HepG2 (cell line): ENCODE data around the gene IL17F. TPM values are rescaled to one million over a fixed set of nuclear protein-coding genes. Genes with fewer than 3 reads are reported as not detected.

Source experiments
- CEBPB ChIP-seq: IDR thresholded peaks from 2 replicates; pipeline ENCODE4 v1.6.1; 2011; ENCODE audit warnings: low read depth, low read length, improper control_type of control experiment, borderline replicate concordance
- KDM4B ChIP-seq: sonication (generic); formaldehyde crosslinking; IDR thresholded peaks from 2 replicates; pipeline ENCODE4 v1.4.0; 2020; ENCODE audit warnings: missing genetic modification reagents
- SRF ChIP-seq: IDR thresholded peaks from 2 replicates; pipeline ENCODE4 v1.6.1; 2011; ENCODE audit warnings: mild to moderate bottlenecking, low read depth, low read length, moderate library complexity
- STAG1 ChIP-seq: sonication (generic); formaldehyde crosslinking; IDR thresholded peaks from 2 replicates; pipeline ENCODE4 v1.4.0; 2020; ENCODE audit warnings: missing genetic modification reagents
- TGIF2 ChIP-seq: IDR thresholded peaks from 2 replicates; pipeline ENCODE4 v1.6.1; 2016; ENCODE audit warnings: control low read depth, missing compliant biosample characterization
- TOE1 ChIP-seq: sonication (generic); formaldehyde crosslinking; IDR thresholded peaks from 2 replicates; pipeline ENCODE4 v1.4.0; 2020; ENCODE audit warnings: mild to moderate bottlenecking, missing genetic modification reagents
- ZFP62 ChIP-seq: sonication (generic); formaldehyde crosslinking; IDR thresholded peaks from 2 replicates; pipeline ENCODE4 v1.4.0; 2020; ENCODE audit warnings: missing genetic modification reagents
- ZNF138 ChIP-seq: sonication (generic); formaldehyde crosslinking; IDR thresholded peaks from 2 replicates; pipeline ENCODE4 v1.5.0; 2020; ENCODE audit warnings: mild to moderate bottlenecking, low read depth, missing genetic modification reagents
- ZNF496 ChIP-seq: sonication (generic); formaldehyde crosslinking; IDR thresholded peaks from 2 replicates; pipeline ENCODE4 v1.8.1; 2023; ENCODE audit warnings: mild to moderate bottlenecking, moderate library complexity, missing genetic modification reagents; ENCODE audit not compliant: insufficient replicate concordance
- ZNF644 ChIP-seq: IDR thresholded peaks from 2 replicates; pipeline ENCODE4 v1.6.1; 2016; ENCODE audit warnings: low read depth
- ZNF766 ChIP-seq: sonication (generic); formaldehyde crosslinking; IDR thresholded peaks from 2 replicates; pipeline ENCODE4 v1.5.0; 2020; ENCODE audit warnings: missing genetic modification reagents, borderline replicate concordance
- polyA plus RNA-seq, 8 experiments: library from polyadenylated mRNA; depleted of rRNA in 3 of 8; stranded (reverse) in 7 of 8; unstranded in 1 of 8; fragments of >200 nt; fragmentation: Illumina TruSeq in 4 of 8; extraction: Trizol in 4 of 8; gene quantifications; 2 replicates each; pipeline versions ENCODE4 v1.2.1 to v1.2.3, GENCODE V29; 2011 to 2016; ENCODE audit warnings: low read depth in 4 of 8, missing spikeins in 1 of 8, mixed read lengths in 1 of 8; ENCODE audit not compliant: insufficient read depth in 1 of 8
- total RNA-seq, 5 experiments: library from RNA; depleted of rRNA; stranded (reverse); fragments of >200 nt; fragmentation: Illumina TruSeq; extraction: Trizol; gene quantifications; 2 replicates each; pipeline ENCODE4 v1.2.3, GENCODE V29; 2016; ENCODE audit warnings: low read depth in 1 of 5
- TF ChIP-seq, protein P1 (sequence below): sonication (generic); formaldehyde crosslinking; IDR thresholded peaks from 2 replicates; pipeline ENCODE4 v1.4.0; 2020; ENCODE audit warnings: missing genetic modification reagents
- TF ChIP-seq, protein P2 (sequence below): sonication (generic); formaldehyde crosslinking; IDR thresholded peaks from 2 replicates; pipeline ENCODE4 v1.9.0; 2021; ENCODE audit warnings: missing genetic modification reagents, borderline replicate concordance
- TF ChIP-seq, protein P3 (sequence below): sonication (generic); formaldehyde crosslinking; IDR thresholded peaks from 2 replicates; pipeline ENCODE4 v1.9.0; 2021; ENCODE audit warnings: missing genetic modification reagents, mild to moderate bottlenecking, borderline replicate concordance
- TF ChIP-seq, protein P4 (sequence below): IDR thresholded peaks from 2 replicates; pipeline ENCODE4 v1.6.1; 2016; ENCODE audit warnings: low read depth, borderline replicate concordance
- TF ChIP-seq, protein P5 (sequence below): fragments of 450-650 bp; IDR thresholded peaks from 2 replicates; pipeline ENCODE4 v1.6.1; 2017; ENCODE audit warnings: mild to moderate bottlenecking

Gene IL17F
- total and polyA plus RNA-seq, 2 of the 13 experiments (the other 11 are each of a cell fraction or from before 2014, with no cell fraction given), result not detected

DNA sequence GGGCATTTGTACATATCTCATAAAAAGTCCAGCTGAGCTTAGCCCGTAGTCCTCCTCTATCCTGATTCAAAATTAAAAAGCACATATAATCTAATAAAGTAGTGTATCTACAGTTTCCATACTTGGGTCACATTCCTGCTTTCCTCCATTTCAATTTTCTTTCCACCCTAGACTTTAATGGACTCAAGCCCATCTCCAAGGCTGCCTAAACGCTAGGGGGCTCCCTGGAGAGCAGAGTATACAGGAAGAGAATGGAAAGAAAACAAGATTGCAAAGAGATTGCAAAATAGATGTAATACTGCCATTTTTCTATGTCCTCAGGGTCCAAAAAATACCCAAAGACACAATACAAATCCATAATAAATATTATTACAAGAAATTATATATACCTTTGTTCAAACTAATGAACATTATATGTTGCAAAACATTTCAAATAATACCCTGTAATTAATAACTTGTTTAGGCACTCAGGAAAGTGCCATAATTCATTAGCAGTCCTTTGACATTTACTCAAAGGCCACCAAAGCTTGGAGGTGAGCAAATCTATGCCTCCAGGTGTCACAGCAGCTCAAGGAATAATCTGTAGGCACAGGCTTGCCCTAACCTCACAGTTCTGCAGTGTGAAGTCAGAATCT lies 42.6 kb upstream of the IL17F start (continued):
- TF ChIP-seq, protein P1, sequence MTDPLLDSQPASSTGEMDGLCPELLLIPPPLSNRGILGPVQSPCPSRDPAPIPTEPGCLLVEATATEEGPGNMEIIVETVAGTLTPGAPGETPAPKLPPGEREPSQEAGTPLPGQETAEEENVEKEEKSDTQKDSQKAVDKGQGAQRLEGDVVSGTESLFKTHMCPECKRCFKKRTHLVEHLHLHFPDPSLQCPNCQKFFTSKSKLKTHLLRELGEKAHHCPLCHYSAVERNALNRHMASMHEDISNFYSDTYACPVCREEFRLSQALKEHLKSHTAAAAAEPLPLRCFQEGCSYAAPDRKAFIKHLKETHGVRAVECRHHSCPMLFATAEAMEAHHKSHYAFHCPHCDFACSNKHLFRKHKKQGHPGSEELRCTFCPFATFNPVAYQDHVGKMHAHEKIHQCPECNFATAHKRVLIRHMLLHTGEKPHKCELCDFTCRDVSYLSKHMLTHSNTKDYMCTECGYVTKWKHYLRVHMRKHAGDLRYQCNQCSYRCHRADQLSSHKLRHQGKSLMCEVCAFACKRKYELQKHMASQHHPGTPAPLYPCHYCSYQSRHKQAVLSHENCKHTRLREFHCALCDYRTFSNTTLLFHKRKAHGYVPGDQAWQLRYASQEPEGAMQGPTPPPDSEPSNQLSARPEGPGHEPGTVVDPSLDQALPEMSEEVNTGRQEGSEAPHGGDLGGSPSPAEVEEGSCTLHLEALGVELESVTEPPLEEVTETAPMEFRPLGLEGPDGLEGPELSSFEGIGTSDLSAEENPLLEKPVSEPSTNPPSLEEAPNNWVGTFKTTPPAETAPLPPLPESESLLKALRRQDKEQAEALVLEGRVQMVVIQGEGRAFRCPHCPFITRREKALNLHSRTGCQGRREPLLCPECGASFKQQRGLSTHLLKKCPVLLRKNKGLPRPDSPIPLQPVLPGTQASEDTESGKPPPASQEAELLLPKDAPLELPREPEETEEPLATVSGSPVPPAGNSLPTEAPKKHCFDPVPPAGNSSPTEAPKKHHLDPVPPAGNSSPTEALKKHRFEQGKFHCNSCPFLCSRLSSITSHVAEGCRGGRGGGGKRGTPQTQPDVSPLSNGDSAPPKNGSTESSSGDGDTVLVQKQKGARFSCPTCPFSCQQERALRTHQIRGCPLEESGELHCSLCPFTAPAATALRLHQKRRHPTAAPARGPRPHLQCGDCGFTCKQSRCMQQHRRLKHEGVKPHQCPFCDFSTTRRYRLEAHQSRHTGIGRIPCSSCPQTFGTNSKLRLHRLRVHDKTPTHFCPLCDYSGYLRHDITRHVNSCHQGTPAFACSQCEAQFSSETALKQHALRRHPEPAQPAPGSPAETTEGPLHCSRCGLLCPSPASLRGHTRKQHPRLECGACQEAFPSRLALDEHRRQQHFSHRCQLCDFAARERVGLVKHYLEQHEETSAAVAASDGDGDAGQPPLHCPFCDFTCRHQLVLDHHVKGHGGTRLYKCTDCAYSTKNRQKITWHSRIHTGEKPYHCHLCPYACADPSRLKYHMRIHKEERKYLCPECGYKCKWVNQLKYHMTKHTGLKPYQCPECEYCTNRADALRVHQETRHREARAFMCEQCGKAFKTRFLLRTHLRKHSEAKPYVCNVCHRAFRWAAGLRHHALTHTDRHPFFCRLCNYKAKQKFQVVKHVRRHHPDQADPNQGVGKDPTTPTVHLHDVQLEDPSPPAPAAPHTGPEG (CRISPR knock-in tag), result no peak
- TF ChIP-seq TOE1 (0 out of 2 replicates have a peak, but pooled peaks have one; percentile 18), ZFP62 (CRISPR knock-in tag) (no peak), SRF (0 out of 2 replicates have a peak, but pooled peaks have one; percentile 22), CEBPB (peak; percentile 94), TGIF2 (CRISPR knock-in tag) (0 out of 2 replicates have a peak, but pooled peaks have one; percentile 30), ZNF496 (no peak), ZNF766 (no peak), ZNF644 (CRISPR knock-in tag) (peak; percentile 97), ZNF138 (CRISPR knock-in tag) (no peak), KDM4B (CRISPR knock-in tag) (no peak), STAG1 (peak; percentile 80)
- TF ChIP-seq, protein P2, sequence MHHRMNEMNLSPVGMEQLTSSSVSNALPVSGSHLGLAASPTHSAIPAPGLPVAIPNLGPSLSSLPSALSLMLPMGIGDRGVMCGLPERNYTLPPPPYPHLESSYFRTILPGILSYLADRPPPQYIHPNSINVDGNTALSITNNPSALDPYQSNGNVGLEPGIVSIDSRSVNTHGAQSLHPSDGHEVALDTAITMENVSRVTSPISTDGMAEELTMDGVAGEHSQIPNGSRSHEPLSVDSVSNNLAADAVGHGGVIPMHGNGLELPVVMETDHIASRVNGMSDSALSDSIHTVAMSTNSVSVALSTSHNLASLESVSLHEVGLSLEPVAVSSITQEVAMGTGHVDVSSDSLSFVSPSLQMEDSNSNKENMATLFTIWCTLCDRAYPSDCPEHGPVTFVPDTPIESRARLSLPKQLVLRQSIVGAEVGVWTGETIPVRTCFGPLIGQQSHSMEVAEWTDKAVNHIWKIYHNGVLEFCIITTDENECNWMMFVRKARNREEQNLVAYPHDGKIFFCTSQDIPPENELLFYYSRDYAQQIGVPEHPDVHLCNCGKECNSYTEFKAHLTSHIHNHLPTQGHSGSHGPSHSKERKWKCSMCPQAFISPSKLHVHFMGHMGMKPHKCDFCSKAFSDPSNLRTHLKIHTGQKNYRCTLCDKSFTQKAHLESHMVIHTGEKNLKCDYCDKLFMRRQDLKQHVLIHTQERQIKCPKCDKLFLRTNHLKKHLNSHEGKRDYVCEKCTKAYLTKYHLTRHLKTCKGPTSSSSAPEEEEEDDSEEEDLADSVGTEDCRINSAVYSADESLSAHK (CRISPR knock-in tag), result no peak
- TF ChIP-seq, protein P3, sequence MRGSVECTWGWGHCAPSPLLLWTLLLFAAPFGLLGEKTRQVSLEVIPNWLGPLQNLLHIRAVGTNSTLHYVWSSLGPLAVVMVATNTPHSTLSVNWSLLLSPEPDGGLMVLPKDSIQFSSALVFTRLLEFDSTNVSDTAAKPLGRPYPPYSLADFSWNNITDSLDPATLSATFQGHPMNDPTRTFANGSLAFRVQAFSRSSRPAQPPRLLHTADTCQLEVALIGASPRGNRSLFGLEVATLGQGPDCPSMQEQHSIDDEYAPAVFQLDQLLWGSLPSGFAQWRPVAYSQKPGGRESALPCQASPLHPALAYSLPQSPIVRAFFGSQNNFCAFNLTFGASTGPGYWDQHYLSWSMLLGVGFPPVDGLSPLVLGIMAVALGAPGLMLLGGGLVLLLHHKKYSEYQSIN (CRISPR knock-in tag), result no peak
- TF ChIP-seq, protein P4, sequence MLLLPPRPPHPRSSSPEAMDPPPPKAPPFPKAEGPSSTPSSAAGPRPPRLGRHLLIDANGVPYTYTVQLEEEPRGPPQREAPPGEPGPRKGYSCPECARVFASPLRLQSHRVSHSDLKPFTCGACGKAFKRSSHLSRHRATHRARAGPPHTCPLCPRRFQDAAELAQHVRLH (CRISPR knock-in tag), result peak; percentile 47; the same call in 1 of the 2 replicates
- TF ChIP-seq, protein P5, sequence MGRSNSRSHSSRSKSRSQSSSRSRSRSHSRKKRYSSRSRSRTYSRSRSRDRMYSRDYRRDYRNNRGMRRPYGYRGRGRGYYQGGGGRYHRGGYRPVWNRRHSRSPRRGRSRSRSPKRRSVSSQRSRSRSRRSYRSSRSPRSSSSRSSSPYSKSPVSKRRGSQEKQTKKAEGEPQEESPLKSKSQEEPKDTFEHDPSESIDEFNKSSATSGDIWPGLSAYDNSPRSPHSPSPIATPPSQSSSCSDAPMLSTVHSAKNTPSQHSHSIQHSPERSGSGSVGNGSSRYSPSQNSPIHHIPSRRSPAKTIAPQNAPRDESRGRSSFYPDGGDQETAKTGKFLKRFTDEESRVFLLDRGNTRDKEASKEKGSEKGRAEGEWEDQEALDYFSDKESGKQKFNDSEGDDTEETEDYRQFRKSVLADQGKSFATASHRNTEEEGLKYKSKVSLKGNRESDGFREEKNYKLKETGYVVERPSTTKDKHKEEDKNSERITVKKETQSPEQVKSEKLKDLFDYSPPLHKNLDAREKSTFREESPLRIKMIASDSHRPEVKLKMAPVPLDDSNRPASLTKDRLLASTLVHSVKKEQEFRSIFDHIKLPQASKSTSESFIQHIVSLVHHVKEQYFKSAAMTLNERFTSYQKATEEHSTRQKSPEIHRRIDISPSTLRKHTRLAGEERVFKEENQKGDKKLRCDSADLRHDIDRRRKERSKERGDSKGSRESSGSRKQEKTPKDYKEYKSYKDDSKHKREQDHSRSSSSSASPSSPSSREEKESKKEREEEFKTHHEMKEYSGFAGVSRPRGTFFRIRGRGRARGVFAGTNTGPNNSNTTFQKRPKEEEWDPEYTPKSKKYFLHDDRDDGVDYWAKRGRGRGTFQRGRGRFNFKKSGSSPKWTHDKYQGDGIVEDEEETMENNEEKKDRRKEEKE, result no peak
